Neural progenitor cell (in vitro differentiated cells): Measurements from ENCODE around the gene ANKRD66. TPM values are rescaled to one million over a fixed set of nuclear protein-coding genes. Genes with fewer than 3 reads are reported as not detected.
"Not testable (repeated sequence)": the region's sequence is repeated elsewhere in the genome, so short reads cannot be mapped to it uniquely, and the experiment has no call there.

ENCODE experiments used
- DNase-seq: peaks from one replicate; pipeline ENCODE4 v3.0.0-alpha.2; 2016; ENCODE audit warnings: low spot score
- H2AFZ ChIP-seq: fragments of 200-600 bp; sonication (generic); replicated peaks from 2 replicates; pipeline ENCODE4 v1.6.1; 2016; ENCODE audit warnings: antibody characterized with exemption
- H3F3A ChIP-seq: fragments of 200-600 bp; sonication (generic); 2 replicates; pipeline ENCODE4 v1.6.1; 2016; ENCODE audit warnings: antibody characterized with exemption, low read depth
- H3K27ac ChIP-seq: fragments of 200-600 bp; sonication (generic); 2 replicates; pipeline ENCODE4 v1.5.1; 2016; ENCODE audit warnings: mild to moderate bottlenecking
- H3K27me3 ChIP-seq: fragments of 200-600 bp; sonication (generic); 2 replicates; pipeline ENCODE4 v1.6.1; 2016; ENCODE audit warnings: mild to moderate bottlenecking, moderate library complexity
- H3K36me3 ChIP-seq: fragments of 200-600 bp; sonication (generic); 2 replicates; pipeline ENCODE4 v1.5.1; 2016
- H3K4me1 ChIP-seq: fragments of 200-600 bp; sonication (generic); 2 replicates; pipeline ENCODE4 v1.6.1; 2016; ENCODE audit warnings: mixed run types
- H3K4me2 ChIP-seq: fragments of 200-600 bp; sonication (generic); 2 replicates; pipeline ENCODE4 v1.6.1; 2016
- H3K4me3 ChIP-seq: fragments of 200-600 bp; sonication (generic); 2 replicates; pipeline ENCODE4 v1.5.1; 2016
- H3K79me2 ChIP-seq: fragments of 200-600 bp; sonication (generic); 2 replicates; pipeline ENCODE4 v1.6.1; 2016; ENCODE audit warnings: low read depth
- H3K9ac ChIP-seq: fragments of 200-600 bp; sonication (generic); 2 replicates; pipeline ENCODE4 v1.6.1; 2016
- H3K9me3 ChIP-seq: fragments of 200-600 bp; sonication (generic); 2 replicates; pipeline ENCODE4 v1.5.1; 2016; ENCODE audit warnings: low read depth
- H4K20me1 ChIP-seq: fragments of 200-600 bp; sonication (generic); 2 replicates; pipeline ENCODE4 v1.6.1; 2016; ENCODE audit warnings: low read depth
- H3K27ac Mint-ChIP-seq: 3 replicates; pipeline ENCODE4 v1.8.0; 2021; ENCODE audit warnings: mixed read lengths
- H3K27me3 Mint-ChIP-seq: 2 replicates; pipeline ENCODE4 v1.8.0; 2022; ENCODE audit warnings: low read depth, mild to moderate bottlenecking, inconsistent platforms, moderate library complexity, mixed read lengths; ENCODE audit not compliant: insufficient read depth
- H3K36me3 Mint-ChIP-seq: 3 replicates; pipeline ENCODE4 v1.8.0; 2021; ENCODE audit warnings: mixed read lengths
- H3K4me1 Mint-ChIP-seq: 3 replicates; pipeline ENCODE4 v1.8.0; 2021; ENCODE audit warnings: mixed read lengths
- H3K4me3 Mint-ChIP-seq: 3 replicates; pipeline ENCODE4 v1.8.0; 2021; ENCODE audit warnings: mild to moderate bottlenecking, moderate library complexity, mixed read lengths
- H3K9me3 Mint-ChIP-seq: 3 replicates; pipeline ENCODE4 v1.8.0; 2020; ENCODE audit warnings: mixed read lengths
- EZH2 ChIP-seq: fragments of 200-600 bp; sonication (generic); IDR thresholded peaks from 2 replicates; pipeline ENCODE4 v1.6.1; 2017; ENCODE audit warnings: antibody characterized with exemption, mild to moderate bottlenecking, moderate library complexity
- EZH2phosphoT487 ChIP-seq: fragments of 200-600 bp; sonication (generic); IDR thresholded peaks from 2 replicates; pipeline ENCODE4 v1.6.1; 2017; ENCODE audit warnings: antibody characterized with exemption
- total RNA-seq: library from RNA; depleted of rRNA; stranded (reverse); fragments of >200 nt; gene quantifications from 2 replicates; pipeline ENCODE4 v1.2.3, GENCODE V29; 2015; ENCODE audit warnings: low replicate concordance
- TF ChIP-seq, protein P1 (sequence below): fragments of 200-600 bp; sonication (generic); IDR thresholded peaks from 2 replicates; pipeline ENCODE4 v1.5.1; 2017; ENCODE audit warnings: antibody characterized with exemption, mild to moderate bottlenecking

Gene ANKRD66
- total RNA-seq, 1 donor from 2014 or later, result not detected

DNA sequence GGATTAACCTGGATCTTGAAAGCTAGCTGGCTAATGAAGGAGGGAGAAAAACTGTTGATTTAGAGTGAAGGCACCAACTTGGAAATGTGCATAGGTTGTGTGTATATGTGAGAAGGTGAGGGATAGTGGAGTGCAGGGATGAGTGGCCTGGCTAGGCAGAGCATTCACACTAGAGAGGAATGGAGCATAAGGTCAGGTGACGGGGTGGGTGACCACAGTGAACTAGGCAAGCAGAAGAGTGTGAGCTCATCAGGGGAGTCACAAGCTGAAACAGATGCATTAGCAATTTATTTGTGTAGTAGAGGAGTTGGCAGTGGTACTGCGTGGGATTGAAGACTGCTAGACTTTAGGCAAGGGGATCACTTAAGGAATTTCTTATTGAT is 10.5 kb downstream of the ANKRD66 start:
- DNase-seq, result no peak
- no peak overlapping the region for H3K4me2 ChIP-seq
- Mint-ChIP-seq H3K36me3 (no peaks in the 10 kb centered on the region), H3K9me3 (peaks cover 1% of the 10 kb centered on the region), H3K4me1 (no peaks in the 10 kb centered on the region), H3K27me3 (no peaks in the 10 kb centered on the region), H3K4me3 (no peak overlapping the region), H3K27ac (no peak overlapping the region)
- no peaks in the 10 kb centered on the region for H3F3A ChIP-seq
- H3K36me3 ChIP-seq, result no peaks in the 10 kb centered on the region
- H4K20me1 ChIP-seq, result no peaks in the 10 kb centered on the region
- no peak overlapping the region for H2AFZ ChIP-seq
- peaks cover 7% of the 10 kb centered on the region for H3K4me1 ChIP-seq
- no peaks in the 10 kb centered on the region for H3K79me2 ChIP-seq
- H3K9me3 ChIP-seq, result no peaks in the 10 kb centered on the region
- H3K27me3 ChIP-seq, result no peaks in the 10 kb centered on the region
- H3K9ac ChIP-seq, result no peak overlapping the region
- TF ChIP-seq EZH2 (no peak), EZH2phosphoT487 (no peak)
- TF ChIP-seq, protein P1, sequence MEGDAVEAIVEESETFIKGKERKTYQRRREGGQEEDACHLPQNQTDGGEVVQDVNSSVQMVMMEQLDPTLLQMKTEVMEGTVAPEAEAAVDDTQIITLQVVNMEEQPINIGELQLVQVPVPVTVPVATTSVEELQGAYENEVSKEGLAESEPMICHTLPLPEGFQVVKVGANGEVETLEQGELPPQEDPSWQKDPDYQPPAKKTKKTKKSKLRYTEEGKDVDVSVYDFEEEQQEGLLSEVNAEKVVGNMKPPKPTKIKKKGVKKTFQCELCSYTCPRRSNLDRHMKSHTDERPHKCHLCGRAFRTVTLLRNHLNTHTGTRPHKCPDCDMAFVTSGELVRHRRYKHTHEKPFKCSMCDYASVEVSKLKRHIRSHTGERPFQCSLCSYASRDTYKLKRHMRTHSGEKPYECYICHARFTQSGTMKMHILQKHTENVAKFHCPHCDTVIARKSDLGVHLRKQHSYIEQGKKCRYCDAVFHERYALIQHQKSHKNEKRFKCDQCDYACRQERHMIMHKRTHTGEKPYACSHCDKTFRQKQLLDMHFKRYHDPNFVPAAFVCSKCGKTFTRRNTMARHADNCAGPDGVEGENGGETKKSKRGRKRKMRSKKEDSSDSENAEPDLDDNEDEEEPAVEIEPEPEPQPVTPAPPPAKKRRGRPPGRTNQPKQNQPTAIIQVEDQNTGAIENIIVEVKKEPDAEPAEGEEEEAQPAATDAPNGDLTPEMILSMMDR, result no peak
- no peak overlapping the region for H3K4me3 ChIP-seq
- no peak overlapping the region for H3K27ac ChIP-seq

DNA sequence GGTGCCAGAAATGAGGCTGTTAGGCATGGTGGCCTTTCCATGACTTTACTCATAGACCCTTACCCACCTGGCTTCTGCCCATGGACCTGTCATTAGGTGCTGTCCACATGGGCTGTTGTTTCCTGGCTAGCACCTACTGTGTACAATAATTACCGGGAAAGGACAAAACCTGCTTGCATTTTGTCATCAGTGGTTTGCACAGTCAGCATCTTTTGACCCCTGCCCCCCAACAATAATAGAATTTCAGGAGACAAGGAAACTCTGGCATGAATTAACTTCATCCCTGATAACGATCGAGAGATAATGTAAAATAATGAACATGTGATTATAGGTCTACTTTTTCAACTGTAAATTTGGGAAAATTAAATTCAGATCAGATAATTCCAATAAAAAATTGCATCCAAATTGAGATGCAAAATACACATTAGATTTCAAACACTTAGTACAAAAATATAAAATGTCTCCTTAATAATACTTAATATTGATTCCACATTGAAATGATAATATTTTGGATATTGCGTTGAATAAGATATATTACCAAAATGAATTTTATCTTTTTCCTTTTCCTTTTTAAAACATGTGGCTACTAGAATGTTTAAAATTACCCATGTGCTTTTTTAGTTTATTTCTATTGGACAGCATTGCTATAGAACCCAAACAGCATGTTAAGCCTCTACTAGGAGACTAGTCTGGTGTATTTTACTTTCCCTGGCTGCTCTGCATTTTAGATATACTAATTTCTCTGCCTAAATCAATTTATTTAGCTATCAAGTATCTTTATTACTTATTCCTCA is 12.4 kb downstream of the ANKRD66 start:
- H4K20me1 ChIP-seq, result no peaks in the 10 kb centered on the region
- Mint-ChIP-seq H3K4me3 (no peak overlapping the region), H3K36me3 (no peaks in the 10 kb centered on the region), H3K9me3 (peaks cover 1% of the 10 kb centered on the region), H3K27me3 (no peaks in the 10 kb centered on the region), H3K27ac (no peak overlapping the region), H3K4me1 (no peaks in the 10 kb centered on the region)
- H2AFZ ChIP-seq, result no peak overlapping the region
- no peaks in the 10 kb centered on the region for H3K9me3 ChIP-seq
- H3K27me3 ChIP-seq, result no peaks in the 10 kb centered on the region
- H3F3A ChIP-seq, result no peaks in the 10 kb centered on the region
- H3K4me1 ChIP-seq, result peaks cover 7% of the 10 kb centered on the region
- H3K27ac ChIP-seq, result no peak overlapping the region
- no peak overlapping the region for H3K4me2 ChIP-seq
- DNase-seq, result no peak
- no peak overlapping the region for H3K9ac ChIP-seq
- H3K36me3 ChIP-seq, result no peaks in the 10 kb centered on the region
- TF ChIP-seq EZH2phosphoT487, result no peak
- TF ChIP-seq, protein P1, result no peak
- no peak for TF ChIP-seq EZH2
- H3K79me2 ChIP-seq, result no peaks in the 10 kb centered on the region
- H3K4me3 ChIP-seq, result no peak overlapping the region

DNA sequence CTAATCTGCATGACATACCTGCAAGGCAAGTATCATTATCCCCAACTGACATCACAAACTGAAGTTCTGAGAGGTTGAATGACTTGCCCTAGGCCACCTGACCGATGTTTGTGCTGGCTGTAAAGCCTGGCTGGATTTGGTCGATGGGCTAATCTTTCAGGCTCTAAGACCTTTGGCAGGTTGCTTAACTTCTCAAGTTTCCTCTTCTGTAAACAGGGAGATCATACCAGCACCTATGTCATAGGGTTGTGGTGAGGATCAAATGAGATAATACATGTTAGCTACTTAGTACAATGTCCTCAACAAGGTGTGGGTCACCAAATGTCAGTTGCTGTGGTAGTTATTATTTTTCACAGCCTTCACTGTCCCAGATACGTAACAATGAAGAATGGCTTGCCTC is 14.2 kb downstream of the ANKRD66 start:
- Mint-ChIP-seq H3K27ac (no peak overlapping the region), H3K27me3 (no peaks in the 10 kb centered on the region), H3K9me3 (peaks cover 1% of the 10 kb centered on the region), H3K4me1 (no peaks in the 10 kb centered on the region), H3K36me3 (no peaks in the 10 kb centered on the region), H3K4me3 (no peak overlapping the region)
- Histone ChIP-seq H3K27ac (no peak overlapping the region), H3F3A (no peaks in the 10 kb centered on the region), H3K27me3 (no peaks in the 10 kb centered on the region), H3K4me2 (no peak overlapping the region), H3K4me1 (peaks cover 7% of the 10 kb centered on the region), H3K79me2 (no peaks in the 10 kb centered on the region), H3K36me3 (no peaks in the 10 kb centered on the region), H4K20me1 (no peaks in the 10 kb centered on the region), H3K4me3 (no peak overlapping the region), H3K9ac (no peak overlapping the region), H2AFZ (no peak overlapping the region), H3K9me3 (no peaks in the 10 kb centered on the region)
- TF ChIP-seq EZH2phosphoT487, result no peak
- no peak for DNase-seq

GRCh38 chr6:46763466-46763865 is 16.7 kb downstream of the ANKRD66 start:
- H4K20me1 ChIP-seq, result no peaks in the 10 kb centered on the region
- Mint-ChIP-seq H3K36me3 (no peaks in the 10 kb centered on the region), H3K4me1 (no peaks in the 10 kb centered on the region), H3K4me3 (no peak overlapping the region), H3K27me3 (no peaks in the 10 kb centered on the region), H3K27ac (no peak overlapping the region), H3K9me3 (peaks cover 1% of the 10 kb centered on the region)
- no peaks in the 10 kb centered on the region for H3K36me3 ChIP-seq
- no peak for TF ChIP-seq EZH2phosphoT487
- TF ChIP-seq, protein P1, result no peak
- TF ChIP-seq EZH2, result no peak
- H3K27ac ChIP-seq, result no peak overlapping the region
- H3F3A ChIP-seq, result no peaks in the 10 kb centered on the region
- no peaks in the 10 kb centered on the region for H3K27me3 ChIP-seq
- DNase-seq, result no peak
- H2AFZ ChIP-seq, result no peak overlapping the region
- H3K4me1 ChIP-seq, result no peaks in the 10 kb centered on the region
- H3K4me2 ChIP-seq, result no peak overlapping the region
- H3K9me3 ChIP-seq, result no peaks in the 10 kb centered on the region
- no peak overlapping the region for H3K9ac ChIP-seq
- no peaks in the 10 kb centered on the region for H3K79me2 ChIP-seq
- no peak overlapping the region for H3K4me3 ChIP-seq

DNA sequence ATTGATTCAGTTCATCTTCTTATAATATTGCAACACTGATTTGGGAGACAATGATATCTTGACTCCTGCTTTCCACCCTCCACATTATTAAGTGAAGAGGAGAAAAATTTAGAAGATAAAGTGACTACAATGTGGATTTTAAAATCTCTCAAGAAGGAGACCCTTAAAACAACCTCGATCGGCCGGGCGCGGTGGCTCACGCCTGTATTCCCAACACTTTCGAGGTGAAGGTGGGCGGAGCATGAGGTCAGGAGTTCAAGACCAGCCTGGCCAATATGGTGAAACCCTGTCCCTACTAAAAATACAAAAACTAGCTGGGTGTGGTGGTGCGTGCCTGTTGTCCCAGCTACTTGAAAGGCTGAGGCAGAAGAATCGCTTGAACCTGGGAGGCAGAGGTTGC is 17.5 kb downstream of the ANKRD66 start:
- H3K36me3 Mint-ChIP-seq, H4K20me1 ChIP-seq, H3F3A ChIP-seq, H3K9ac ChIP-seq, H3K79me2 ChIP-seq, H3K27ac Mint-ChIP-seq, H3K4me3 Mint-ChIP-seq, H3K4me2 ChIP-seq, H3K27ac ChIP-seq, H2AFZ ChIP-seq, H3K9me3 Mint-ChIP-seq, H3K4me3 ChIP-seq, H3K4me1 Mint-ChIP-seq, H3K4me1 ChIP-seq, H3K27me3 Mint-ChIP-seq, DNase-seq, H3K36me3 ChIP-seq, H3K9me3 ChIP-seq, H3K27me3 ChIP-seq: not testable (repeated sequence)
